B cell (primary cell): ENCODE data around the gene HCN2.

ENCODE experiments used
- CTCF ChIP-seq: fragments of 200-600 bp; IDR thresholded peaks from one replicate; pipeline ENCODE4 v1.8.0; 2022; ENCODE audit warnings: antibody characterized with exemption, mild to moderate bottlenecking
- EZH2 ChIP-seq: IDR thresholded peaks from 2 replicates; pipeline ENCODE4 v1.6.1; 2012; ENCODE audit warnings: borderline replicate concordance, low read depth, mild to moderate bottlenecking, moderate library complexity, low read length; ENCODE audit not compliant: insufficient read depth, poor library complexity, severe bottlenecking

DNA sequence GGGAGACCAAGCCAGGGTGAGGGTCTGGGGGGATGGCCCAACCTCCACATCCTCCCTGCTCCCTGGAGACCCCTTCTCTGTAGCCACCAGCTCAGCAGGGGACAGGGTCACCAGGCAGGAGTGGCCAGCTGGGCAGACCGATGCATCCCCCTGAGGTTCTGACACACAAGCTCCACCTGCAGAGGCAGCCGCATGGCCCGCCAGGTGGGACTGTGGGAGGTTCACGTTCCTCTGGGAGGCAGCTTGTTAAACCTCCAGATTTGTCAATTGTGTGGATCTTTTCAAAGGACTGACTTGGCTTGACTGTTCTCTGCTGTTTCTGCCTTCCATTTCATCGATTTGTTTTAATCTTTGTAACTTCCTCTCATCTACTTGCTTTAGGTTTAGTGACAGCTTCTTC lies 35.6 kb downstream of the HCN2 start:
- TF ChIP-seq CTCF = no peak
- TF ChIP-seq EZH2 = no peak
